GM12878 (cell line): ENCODE measurements around the gene OS9. TPM values are rescaled to one million over a fixed set of nuclear protein-coding genes. Genes with fewer than 3 reads are reported as not detected.

ENCODE experiments used
- ATAC-seq: fragments of 200-7000 bp; cut with Tn5 transposase; 3 replicates; pipeline ENCODE4 v1.9.1; 2020; ENCODE audit warnings: mild to moderate bottlenecking, moderate library complexity
- BruUV-seq: library from RNA; stranded (reverse); fragments of 400-500 nt; replicated peaks from 2 replicates; lab custom pipeline; 2021; lab: Mats Ljungman, UMichigan
- CTCF ChIA-PET: fragments of 300-600 bp; sonication (Branson Sonifier 250); formaldehyde crosslinking; extraction: SDS; loops from one replicate; lab custom pipeline; 2021; ENCODE audit warnings: inconsistent platforms; lab: Yijun Ruan, JAX
- POLR2A ChIA-PET: fragments of 350-600 bp; formaldehyde crosslinking; extraction: SDS; loops from one replicate; lab custom pipeline; 2021; ENCODE audit warnings: inconsistent platforms; lab: Charles Lee
- RAD21 ChIA-PET: fragments of 300-600 bp; sonication (Branson Sonifier 250); formaldehyde crosslinking; loops from one replicate; lab custom pipeline; 2023; ENCODE audit warnings: antibody characterized with exemption; ENCODE audit not compliant: unreplicated experiment; lab: Charles Lee
- SMC1A ChIA-PET: fragments of 300-600 bp; sonication (Branson Sonifier 250); formaldehyde crosslinking; loops from one replicate; lab custom pipeline; 2023; ENCODE audit not compliant: unreplicated experiment, uncharacterized antibody; lab: Charles Lee
- DNase-seq: peaks from one replicate; pipeline ENCODE4 v3.0.0-alpha.2; 2011; ENCODE audit warnings: low read depth, low spot score
- FAIRE-seq: peaks from 3 replicates; lab custom pipeline; 2011; peaks lifted over from hg19 to GRCh38; lab: Jason Lieb, UNC
- H2AFZ ChIP-seq: 2 replicates; pipeline ENCODE4 v1.6.0; 2011; ENCODE audit warnings: low read depth, low read length, control low read depth; ENCODE audit not compliant: control insufficient read depth
- H3K27ac ChIP-seq: 2 replicates; pipeline ENCODE4 v1.5.1; 2011; ENCODE audit warnings: control low read depth; ENCODE audit not compliant: control insufficient read depth, insufficient read depth
- H3K27me3 ChIP-seq, 2 experiments: replicated peaks in 1 of 2; 2 replicates each; pipeline versions ENCODE4 v1.6.0 to v1.6.1; 2011; ENCODE audit warnings: low read length in 1 of 2; ENCODE audit not compliant: control insufficient read depth in 2 of 2, insufficient read depth in 2 of 2
- H3K36me3 ChIP-seq, 2 experiments: 2 replicates each; pipeline ENCODE4 v1.5.1; 2011; ENCODE audit warnings: low read length in 1 of 2; ENCODE audit not compliant: control insufficient read depth in 2 of 2, insufficient read depth in 2 of 2
- H3K4me1 ChIP-seq: 2 replicates; pipeline ENCODE4 v1.6.1; 2011; ENCODE audit warnings: mild to moderate bottlenecking, low read length, moderate library complexity, mixed read lengths; ENCODE audit not compliant: control insufficient read depth, insufficient read depth
- H3K4me2 ChIP-seq: 2 replicates; pipeline ENCODE4 v1.6.0; 2011; ENCODE audit warnings: control low read depth; ENCODE audit not compliant: control insufficient read depth, insufficient read depth
- H3K4me3 ChIP-seq: fragments of 200-600 bp; sonication (generic); 2 replicates; pipeline ENCODE4 v1.5.1; 2016
- H3K79me2 ChIP-seq: 2 replicates; pipeline ENCODE4 v1.6.0; 2011; ENCODE audit warnings: low read length; ENCODE audit not compliant: control insufficient read depth, insufficient read depth
- H3K9ac ChIP-seq: 2 replicates; pipeline ENCODE4 v1.8.0; 2011; ENCODE audit warnings: low read length, control low read depth, mixed read lengths; ENCODE audit not compliant: control insufficient read depth, insufficient read depth
- H3K9me3 ChIP-seq: replicated peaks from 3 replicates; pipeline ENCODE4 v1.5.1; 2011; ENCODE audit warnings: mild to moderate bottlenecking, low read length; ENCODE audit not compliant: control insufficient read depth, insufficient read depth
- H4K20me1 ChIP-seq: 2 replicates; pipeline ENCODE4 v1.6.0; 2011; ENCODE audit not compliant: control insufficient read depth, insufficient read depth
- ATF3 ChIP-seq: IDR thresholded peaks from 2 replicates; pipeline ENCODE4 v1.6.1; 2011; ENCODE audit warnings: low read depth, mild to moderate bottlenecking, low read length, moderate library complexity, borderline replicate concordance; ENCODE audit errors: extremely low read depth
- CBX3 ChIP-seq: fragments of 200-600 bp; sonication (generic); IDR thresholded peaks from 2 replicates; pipeline ENCODE4 v1.6.1; 2016; ENCODE audit warnings: low read depth, borderline replicate concordance
- FOS ChIP-seq: IDR thresholded peaks from 3 replicates; pipeline ENCODE4 v1.6.1; 2011; ENCODE audit warnings: borderline replicate concordance; ENCODE audit not compliant: insufficient read length; ENCODE audit errors: extremely low read depth
- PML ChIP-seq: IDR thresholded peaks from 2 replicates; pipeline ENCODE4 v1.6.1; 2012; ENCODE audit warnings: low read length, inconsistent platforms
- REST ChIP-seq: IDR thresholded peaks from 2 replicates; pipeline ENCODE4 v1.6.1; 2012; ENCODE audit warnings: mild to moderate bottlenecking, low read depth, low read length
- TAF1 ChIP-seq: IDR thresholded peaks from 2 replicates; pipeline ENCODE4 v1.6.1; 2011; ENCODE audit warnings: mild to moderate bottlenecking, low read depth, low read length, borderline replicate concordance
- USF2 ChIP-seq: IDR thresholded peaks from 2 replicates; pipeline ENCODE4 v1.6.1; 2011; ENCODE audit warnings: low read depth, low read length, improper control_type of control experiment, borderline replicate concordance
- ZBED1 ChIP-seq: IDR thresholded peaks from 2 replicates; pipeline ENCODE4 v1.6.1; 2016; ENCODE audit warnings: borderline replicate concordance
- WGBS: methylation state at CpG from one replicate; pipeline ENCODE4 v1.1.6; 2016; ENCODE audit warnings: low lambda C conversion rate; ENCODE audit not compliant: insufficient replicate concordance, insufficient coverage; ENCODE audit errors: missing lambda C conversion rate; 5-methylcytosine and 5-hydroxymethylcytosine counted together
- in situ Hi-C: fragments of 300-500 bp; cut with MboI; formaldehyde crosslinking; loops from 9 replicates; pipeline ENCODE4 v1.14.3; 2018; ENCODE audit warnings: mixed read lengths
- intact Hi-C: fragments of 100-400 bp; cut with micrococcal nuclease; formaldehyde crosslinking; loops from one replicate; pipeline ENCODE4 v1.14.2; 2022; ENCODE audit not compliant: unreplicated experiment
- microRNA-seq: library from miRNA; unstranded; fragments of <30 nt; microRNA quantifications from one replicate; pipeline ENCODE4, GENCODE V29; 2018
- polyA plus RNA-seq, 11 experiments: library from polyadenylated mRNA; depleted of rRNA in 4 of 11; unstranded in 6 of 11; stranded (reverse) in 5 of 11; fragments of >200 nt; fragmentation: Nextera tagmentation in 4 of 11; fragmentation: Illumina TruSeq in 1 of 11; extraction: Ambion mirVana in 4 of 11; extraction: Trizol in 1 of 11; gene quantifications; 1 replicate in 1 of 11; 2 replicates in 10 of 11; pipeline versions ENCODE4 v1.2.1 to v1.2.3, GENCODE V29; 2011 to 2016; ENCODE audit warnings: inconsistent platforms in 2 of 11, missing spikeins in 2 of 11, low read depth in 1 of 11
- total RNA-seq, 4 experiments: library from RNA; depleted of rRNA in 3 of 4; stranded (reverse); fragments of >200 nt in 3 of 4; fragmentation: Illumina TruSeq in 1 of 4; extraction: Trizol in 1 of 4; gene quantifications; 2 replicates each; pipeline versions ENCODE4 v1.2.1 to v1.2.3, GENCODE V29; 2013 to 2021

Gene OS9
- total and polyA plus RNA-seq, 10 of the 15 experiments (the other 5 are each of a cell fraction or from before 2014, with no cell fraction given), result 5.2 to 106 (median 79.1) TPM

GRCh38 chr12:57769594-57769993 is 75.7 kb downstream of the OS9 start (continued):
- TF ChIP-seq PML (no peak), CBX3 (no peak)

- DNase-seq (no peak), FAIRE-seq (peak; percentile 75), ATAC-seq (no peak)
- Histone ChIP-seq H3K27me3 (peaks cover 6 to 8% of the 10 kb centered on the region in 2 experiments; a peak in 3 of 4 replicates), H3K79me2 (no peaks in the 10 kb centered on the region), H2AFZ (no peak overlapping the region), H3K4me3 (peak overlapping the region; percentile 90; the same call in 1 of the 2 replicates), H3K27ac (0 out of 2 replicates have a peak overlapping the region, but pooled peaks have one; percentile 27), H3K9ac (no peak overlapping the region), H3K9me3 (no peaks in the 10 kb centered on the region), H3K4me2 (peak overlapping the region; percentile 99; the same call in 1 of the 2 replicates), H3K4me1 (peaks cover 11% of the 10 kb centered on the region), H3K36me3 (peaks cover 0 to 4% of the 10 kb centered on the region in 2 experiments; a peak in 2 of 4 replicates), H4K20me1 (no peaks in the 10 kb centered on the region)
- RAD21 ChIA-PET, result no interaction called here
- in situ Hi-C loops (no loop called here), intact Hi-C loops (no loop called here)
- TF ChIP-seq ATF3 (no peak), ZBED1 (no peak), REST (no peak), USF2 (no peak), FOS (no peak), TAF1 (no peak)
- 54% methylated on average over 4 of the region's 4 CpGs for WGBS
- SMC1A ChIA-PET, result interaction anchor here (0.7 kb wide), 1 partner anchor 11 kb away, joined by 3 read pairs; no protein-coding TSS in a partner anchor
- CTCF ChIA-PET, result interaction anchor here (0.5 to 7.3 kb wide), 4 partner anchors 11 to 19 kb away, joined by 3 to 62 read pairs (median 4); partner anchors contain the start of genes CDK4, MARCHF9 and TSFM
- POLR2A ChIA-PET, result interaction anchor here (0.8 kb wide), 1 partner anchor 25 kb away, joined by 3 read pairs; no protein-coding TSS in a partner anchor
- BruUV-seq, result no TSS peak
Measured at GRCh38 chr12:57770734-57771133, 76.8 kb downstream of the OS9 start.

Small RNAs within 50 kb of the gene (microRNA-seq; reads per million reads assigned to microRNA genes)
- gene MIR6759, result not detected

Other genes starting within 250 kb of the OS9 start
Only the 7 nearest of the 23 such genes appear.
- gene B4GALNT1, start 60.9 kb upstream of the OS9 start, total RNA-seq (2014; rRNA removed), result 0.06 TPM in 1 of 2 replicates, not detected in the other
- gene B4GALNT1, start 60.9 kb upstream of the OS9 start, total RNA-seq (2014; rRNA removed; fragmentation: Illumina TruSeq; extraction: Trizol), result 0.05 TPM in 1 of 2 replicates, not detected in the other
- gene B4GALNT1, start 60.9 kb upstream of the OS9 start, total RNA-seq (2021), result 0.08 and 0.38 TPM in 2 replicates
- 0.14 and 0.17 TPM in 2 replicates for gene B4GALNT1, start 60.9 kb upstream of the OS9 start, polyA plus RNA-seq (2011; rRNA removed)
- 0.01 TPM in 1 of 2 replicates, not detected in the other for gene B4GALNT1, start 60.9 kb upstream of the OS9 start, polyA plus RNA-seq (2014; fragmentation: Illumina TruSeq; extraction: Trizol)
- gene B4GALNT1, start 60.9 kb upstream of the OS9 start, polyA plus RNA-seq (2014; fragmentation: Nextera tagmentation; extraction: Ambion mirVana), result not detected
- 0.03 and 0.17 TPM in 2 replicates for gene B4GALNT1, start 60.9 kb upstream of the OS9 start, polyA plus RNA-seq (2014; rRNA removed)
- gene B4GALNT1, start 60.9 kb upstream of the OS9 start, polyA plus RNA-seq (2016; fragmentation: Nextera tagmentation; extraction: Ambion mirVana), result under 1 TPM; 0.12 to 0.24 TPM
- gene AGAP2, start 44.6 kb downstream of the OS9 start, total RNA-seq (2014; rRNA removed), result 11.1 and 14.1 TPM in 2 replicates
- gene AGAP2, start 44.6 kb downstream of the OS9 start, total RNA-seq (2014; rRNA removed; fragmentation: Illumina TruSeq; extraction: Trizol), result 10.2 and 13.9 TPM in 2 replicates
- gene AGAP2, start 44.6 kb downstream of the OS9 start, total RNA-seq (2021), result 17.9 and 19.8 TPM in 2 replicates
- 11.6 and 13.9 TPM in 2 replicates for gene AGAP2, start 44.6 kb downstream of the OS9 start, polyA plus RNA-seq (2011; rRNA removed)
- 6.8 and 10.6 TPM in 2 replicates for gene AGAP2, start 44.6 kb downstream of the OS9 start, polyA plus RNA-seq (2014; fragmentation: Illumina TruSeq; extraction: Trizol)
- gene AGAP2, start 44.6 kb downstream of the OS9 start, polyA plus RNA-seq (2014; fragmentation: Nextera tagmentation; extraction: Ambion mirVana), result under 1 TPM; 0.29 to 0.47 TPM
- gene AGAP2, start 44.6 kb downstream of the OS9 start, polyA plus RNA-seq (2014; rRNA removed), result 11.3 and 13.6 TPM in 2 replicates
- 1 to 10 TPM; 2.5 to 2.8 TPM for gene AGAP2, start 44.6 kb downstream of the OS9 start, polyA plus RNA-seq (2016; fragmentation: Nextera tagmentation; extraction: Ambion mirVana)
- 24.8 and 32.7 TPM in 2 replicates for gene TSPAN31, start 50.9 kb downstream of the OS9 start, total RNA-seq (2014; rRNA removed)
- gene TSPAN31, start 50.9 kb downstream of the OS9 start, total RNA-seq (2014; rRNA removed; fragmentation: Illumina TruSeq; extraction: Trizol), result 18.8 and 21.7 TPM in 2 replicates
- 11.8 and 13.8 TPM in 2 replicates for gene TSPAN31, start 50.9 kb downstream of the OS9 start, total RNA-seq (2021)
- gene TSPAN31, start 50.9 kb downstream of the OS9 start, polyA plus RNA-seq (2011; rRNA removed), result 32.2 and 40.4 TPM in 2 replicates
- gene TSPAN31, start 50.9 kb downstream of the OS9 start, polyA plus RNA-seq (2014; fragmentation: Illumina TruSeq; extraction: Trizol), result 24.7 and 27.0 TPM in 2 replicates
- 10 to 100 TPM; 23.4 to 25.1 TPM for gene TSPAN31, start 50.9 kb downstream of the OS9 start, polyA plus RNA-seq (2014; fragmentation: Nextera tagmentation; extraction: Ambion mirVana)
- 19.0 and 20.8 TPM in 2 replicates for gene TSPAN31, start 50.9 kb downstream of the OS9 start, polyA plus RNA-seq (2014; rRNA removed)
- 10 to 100 TPM; 27.7 to 30.0 TPM for gene TSPAN31, start 50.9 kb downstream of the OS9 start, polyA plus RNA-seq (2016; fragmentation: Nextera tagmentation; extraction: Ambion mirVana)
- gene CDK4, start 58.2 kb downstream of the OS9 start, total RNA-seq (2014; rRNA removed), result 201 and 202 TPM in 2 replicates
- 116 and 120 TPM in 2 replicates for gene CDK4, start 58.2 kb downstream of the OS9 start, total RNA-seq (2014; rRNA removed; fragmentation: Illumina TruSeq; extraction: Trizol)
- 189 TPM in 2 replicates for gene CDK4, start 58.2 kb downstream of the OS9 start, total RNA-seq (2021)
- 155 and 251 TPM in 2 replicates for gene CDK4, start 58.2 kb downstream of the OS9 start, polyA plus RNA-seq (2011; rRNA removed)
- 213 and 240 TPM in 2 replicates for gene CDK4, start 58.2 kb downstream of the OS9 start, polyA plus RNA-seq (2014; fragmentation: Illumina TruSeq; extraction: Trizol)
- gene CDK4, start 58.2 kb downstream of the OS9 start, polyA plus RNA-seq (2014; fragmentation: Nextera tagmentation; extraction: Ambion mirVana), result 10 to 100 TPM; 26.1 to 45.7 TPM
- gene CDK4, start 58.2 kb downstream of the OS9 start, polyA plus RNA-seq (2014; rRNA removed), result 237 and 311 TPM in 2 replicates
- 100 to 1,000 TPM; 344 to 385 TPM for gene CDK4, start 58.2 kb downstream of the OS9 start, polyA plus RNA-seq (2016; fragmentation: Nextera tagmentation; extraction: Ambion mirVana)
- 15.6 and 17.6 TPM in 2 replicates for gene MARCHF9, start 61.0 kb downstream of the OS9 start, total RNA-seq (2014; rRNA removed)
- 10.3 and 10.4 TPM in 2 replicates for gene MARCHF9, start 61.0 kb downstream of the OS9 start, total RNA-seq (2014; rRNA removed; fragmentation: Illumina TruSeq; extraction: Trizol)
- 25.5 and 26.7 TPM in 2 replicates for gene MARCHF9, start 61.0 kb downstream of the OS9 start, total RNA-seq (2021)
- 11.1 and 16.6 TPM in 2 replicates for gene MARCHF9, start 61.0 kb downstream of the OS9 start, polyA plus RNA-seq (2011; rRNA removed)
- 17.9 and 20.6 TPM in 2 replicates for gene MARCHF9, start 61.0 kb downstream of the OS9 start, polyA plus RNA-seq (2014; fragmentation: Illumina TruSeq; extraction: Trizol)
- gene MARCHF9, start 61.0 kb downstream of the OS9 start, polyA plus RNA-seq (2014; fragmentation: Nextera tagmentation; extraction: Ambion mirVana), result 1 to 10 TPM; 2.4 to 5.1 TPM
- gene MARCHF9, start 61.0 kb downstream of the OS9 start, polyA plus RNA-seq (2014; rRNA removed), result 29.3 and 32.3 TPM in 2 replicates
- gene MARCHF9, start 61.0 kb downstream of the OS9 start, polyA plus RNA-seq (2016; fragmentation: Nextera tagmentation; extraction: Ambion mirVana), result 1 to 10 TPM; 3.3 to 4.0 TPM
- 0.79 and 0.87 TPM in 2 replicates for gene CYP27B1, start 72.9 kb downstream of the OS9 start, total RNA-seq (2014; rRNA removed)
- 0.41 and 0.72 TPM in 2 replicates for gene CYP27B1, start 72.9 kb downstream of the OS9 start, total RNA-seq (2014; rRNA removed; fragmentation: Illumina TruSeq; extraction: Trizol)
- 1.0 and 2.7 TPM in 2 replicates for gene CYP27B1, start 72.9 kb downstream of the OS9 start, total RNA-seq (2021)
- 1.8 and 2.0 TPM in 2 replicates for gene CYP27B1, start 72.9 kb downstream of the OS9 start, polyA plus RNA-seq (2011; rRNA removed)
- 0.57 and 1.2 TPM in 2 replicates for gene CYP27B1, start 72.9 kb downstream of the OS9 start, polyA plus RNA-seq (2014; fragmentation: Illumina TruSeq; extraction: Trizol)
- gene CYP27B1, start 72.9 kb downstream of the OS9 start, polyA plus RNA-seq (2014; fragmentation: Nextera tagmentation; extraction: Ambion mirVana), result under 1 TPM; 0.10 to 0.35 TPM
- 1.8 and 1.9 TPM in 2 replicates for gene CYP27B1, start 72.9 kb downstream of the OS9 start, polyA plus RNA-seq (2014; rRNA removed)
- 1 to 10 TPM in 1 of 2 experiments, under 1 TPM in 1; 0.95 to 1.3 TPM for gene CYP27B1, start 72.9 kb downstream of the OS9 start, polyA plus RNA-seq (2016; fragmentation: Nextera tagmentation; extraction: Ambion mirVana)
- gene METTL1, start 78.0 kb downstream of the OS9 start, total RNA-seq (2014; rRNA removed), result 25.5 and 28.2 TPM in 2 replicates
- 8.5 and 11.3 TPM in 2 replicates for gene METTL1, start 78.0 kb downstream of the OS9 start, total RNA-seq (2014; rRNA removed; fragmentation: Illumina TruSeq; extraction: Trizol)
- gene METTL1, start 78.0 kb downstream of the OS9 start, total RNA-seq (2021), result 29.7 and 32.7 TPM in 2 replicates
- 19.4 and 31.4 TPM in 2 replicates for gene METTL1, start 78.0 kb downstream of the OS9 start, polyA plus RNA-seq (2011; rRNA removed)
- 26.7 and 29.7 TPM in 2 replicates for gene METTL1, start 78.0 kb downstream of the OS9 start, polyA plus RNA-seq (2014; fragmentation: Illumina TruSeq; extraction: Trizol)
- gene METTL1, start 78.0 kb downstream of the OS9 start, polyA plus RNA-seq (2014; fragmentation: Nextera tagmentation; extraction: Ambion mirVana), result 10 to 100 TPM; 38.5 to 41.9 TPM
- gene METTL1, start 78.0 kb downstream of the OS9 start, polyA plus RNA-seq (2014; rRNA removed), result 28.6 and 33.0 TPM in 2 replicates
- gene METTL1, start 78.0 kb downstream of the OS9 start, polyA plus RNA-seq (2016; fragmentation: Nextera tagmentation; extraction: Ambion mirVana), result 10 to 100 TPM; 40.1 to 44.3 TPM